Fibroblast of skin of right biceps (primary cell): ENCODE results near the gene ISOC1.

Source experiments
- DNase-seq: peaks from one replicate; pipeline ENCODE4 v3.0.0-alpha.2; 2013

ISOC1 gene

GRCh38 chr5:129096382-129096991 lies 1.9 kb downstream of the ISOC1 start:
- DNase-seq = no peak

- no peak for DNase-seq
Measured at GRCh38 chr5:129097498-129098296, 3.1 kb downstream of the ISOC1 start.

- no peak for DNase-seq
Measured at GRCh38 chr5:129098488-129099183, 4.1 kb downstream of the ISOC1 start.

- DNase-seq = no peak
Measured at GRCh38 chr5:129099184-129099569, 4.6 kb downstream of the ISOC1 start.

- DNase-seq = no peak
Measured at GRCh38 chr5:129101794-129102193, 7.2 kb downstream of the ISOC1 start.

- no peak for DNase-seq
Measured at GRCh38 chr5:129103397-129103796, 8.8 kb downstream of the ISOC1 start.

- no peak for DNase-seq
Measured at GRCh38 chr5:129104915-129105455, 10.4 kb downstream of the ISOC1 start.

- DNase-seq = no peak
Measured at GRCh38 chr5:129107637-129108036, 13.1 kb downstream of the ISOC1 start.

GRCh38 chr5:129110742-129111141 lies 16.2 kb downstream of the ISOC1 start:
- DNase-seq = no peak

GRCh38 chr5:129111351-129111750 lies 16.8 kb downstream of the ISOC1 start:
- no peak for DNase-seq

GRCh38 chr5:129112295-129112694 lies 17.7 kb downstream of the ISOC1 start:
- DNase-seq = peak; percentile 1

GRCh38 chr5:129113867-129114266 lies 19.3 kb downstream of the ISOC1 start:
- DNase-seq = no peak

- DNase-seq = no peak
Measured at GRCh38 chr5:129114539-129115193, 20.1 kb downstream of the ISOC1 start.

- DNase-seq = no peak
Measured at GRCh38 chr5:129115680-129116079, 21.1 kb downstream of the ISOC1 start.

- DNase-seq = no peak
Measured at GRCh38 chr5:129116797-129117196, 22.2 kb downstream of the ISOC1 start.

- DNase-seq = no peak
Measured at GRCh38 chr5:129118405-129118804, 23.9 kb downstream of the ISOC1 start.

GRCh38 chr5:129118826-129119225 lies 24.3 kb downstream of the ISOC1 start:
- DNase-seq = no peak

- DNase-seq = no peak
Measured at GRCh38 chr5:129120158-129120581, 25.6 kb downstream of the ISOC1 start.

- no peak for DNase-seq
Measured at GRCh38 chr5:129122560-129122959, 28.0 kb downstream of the ISOC1 start.

GRCh38 chr5:129124608-129125007 lies 30.1 kb downstream of the ISOC1 start:
- no peak for DNase-seq

- no peak for DNase-seq
Measured at GRCh38 chr5:129125819-129126218, 31.3 kb downstream of the ISOC1 start.

- DNase-seq = no peak
Measured at GRCh38 chr5:129133553-129133952, 39.0 kb downstream of the ISOC1 start.

GRCh38 chr5:129135633-129136032 lies 41.1 kb downstream of the ISOC1 start:
- DNase-seq = no peak
